ENCODE data around the gene PHGDH.

Gene PHGDH

DNA sequence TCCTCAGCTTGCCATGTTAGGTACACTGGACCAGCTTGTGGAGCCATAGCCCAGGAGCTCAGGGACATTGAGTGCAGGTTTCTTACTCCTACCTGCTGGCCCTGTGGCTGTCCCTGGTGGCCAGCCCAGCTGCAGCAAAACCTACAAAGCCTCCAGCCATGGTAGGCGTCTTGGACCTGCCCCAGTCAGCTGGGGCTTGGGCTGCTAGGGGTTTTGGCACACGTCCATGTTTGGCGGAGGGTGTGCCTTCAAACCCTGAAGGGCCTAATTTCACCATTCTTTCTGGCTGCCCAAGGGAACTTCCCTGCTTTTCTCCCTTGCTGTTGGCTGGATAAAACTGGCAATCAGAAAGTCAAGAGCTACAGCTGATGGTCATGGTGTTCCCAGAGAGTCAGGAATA is 31.6 kb downstream of the PHGDH start:
- Histone ChIP-seq H3K4me1 (ENCODE audit: insufficient read depth, poor library complexity, severe bottlenecking) (peaks cover 8% of the 10 kb centered on the region), H3K36me3 (ENCODE audit: low read depth) (peaks cover 49% of the 10 kb centered on the region), H3K27ac (ENCODE audit: poor library complexity, severe bottlenecking) (no peak overlapping the region), H3K27me3 (ENCODE audit: insufficient read depth, poor library complexity, severe bottlenecking) (no peaks in the 10 kb centered on the region), H3K4me3 (ENCODE audit: severe bottlenecking) (no peak overlapping the region), H3K9me3 (ENCODE audit: severe bottlenecking) (no peaks in the 10 kb centered on the region)
- no peak for ATAC-seq (ENCODE audit: low read depth)
- no peak for DNase-seq (ENCODE audit: low spot score)
- TF ChIP-seq, protein P1, sequence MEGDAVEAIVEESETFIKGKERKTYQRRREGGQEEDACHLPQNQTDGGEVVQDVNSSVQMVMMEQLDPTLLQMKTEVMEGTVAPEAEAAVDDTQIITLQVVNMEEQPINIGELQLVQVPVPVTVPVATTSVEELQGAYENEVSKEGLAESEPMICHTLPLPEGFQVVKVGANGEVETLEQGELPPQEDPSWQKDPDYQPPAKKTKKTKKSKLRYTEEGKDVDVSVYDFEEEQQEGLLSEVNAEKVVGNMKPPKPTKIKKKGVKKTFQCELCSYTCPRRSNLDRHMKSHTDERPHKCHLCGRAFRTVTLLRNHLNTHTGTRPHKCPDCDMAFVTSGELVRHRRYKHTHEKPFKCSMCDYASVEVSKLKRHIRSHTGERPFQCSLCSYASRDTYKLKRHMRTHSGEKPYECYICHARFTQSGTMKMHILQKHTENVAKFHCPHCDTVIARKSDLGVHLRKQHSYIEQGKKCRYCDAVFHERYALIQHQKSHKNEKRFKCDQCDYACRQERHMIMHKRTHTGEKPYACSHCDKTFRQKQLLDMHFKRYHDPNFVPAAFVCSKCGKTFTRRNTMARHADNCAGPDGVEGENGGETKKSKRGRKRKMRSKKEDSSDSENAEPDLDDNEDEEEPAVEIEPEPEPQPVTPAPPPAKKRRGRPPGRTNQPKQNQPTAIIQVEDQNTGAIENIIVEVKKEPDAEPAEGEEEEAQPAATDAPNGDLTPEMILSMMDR (IDR thresholded peaks at IDR 0.05; ENCODE audit: poor library complexity, severe bottlenecking): no peak

DNA sequence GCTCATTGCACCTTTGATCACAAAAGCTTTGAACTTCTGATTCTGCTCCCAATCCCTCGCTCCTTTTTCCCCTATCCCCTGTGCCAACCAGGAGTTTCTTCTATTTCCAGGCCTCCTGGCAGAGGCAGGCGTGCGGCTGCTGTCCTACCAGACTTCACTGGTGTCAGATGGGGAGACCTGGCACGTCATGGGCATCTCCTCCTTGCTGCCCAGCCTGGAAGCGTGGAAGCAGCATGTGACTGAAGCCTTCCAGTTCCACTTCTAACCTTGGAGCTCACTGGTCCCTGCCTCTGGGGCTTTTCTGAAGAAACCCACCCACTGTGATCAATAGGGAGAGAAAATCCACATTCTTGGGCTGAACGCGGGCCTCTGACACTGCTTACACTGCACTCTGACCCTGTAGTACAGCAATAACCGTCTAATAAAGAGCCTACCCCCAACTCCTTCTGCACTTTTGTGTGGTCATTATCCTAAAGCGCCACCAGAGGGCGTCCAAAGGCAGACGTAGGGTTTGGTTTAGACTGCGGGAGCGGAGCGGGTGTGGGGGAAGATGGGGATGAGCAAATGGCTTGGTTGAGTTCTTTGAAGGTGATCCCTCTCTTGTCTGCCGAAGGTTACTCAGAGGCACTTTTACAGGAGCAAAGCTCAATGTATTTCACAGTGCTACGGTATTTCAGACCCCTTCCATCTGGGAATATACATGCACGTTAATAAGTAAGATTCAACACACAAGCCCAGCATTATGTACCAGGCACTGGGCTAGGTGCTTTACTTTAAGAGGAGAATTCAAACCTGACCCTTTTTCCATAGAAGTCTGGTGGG is 32.3 kb downstream of the PHGDH start:
- Histone ChIP-seq H3K36me3 (ENCODE audit: low read depth) (peaks cover 46% of the 10 kb centered on the region), H3K4me3 (ENCODE audit: severe bottlenecking) (no peak overlapping the region), H3K4me1 (ENCODE audit: insufficient read depth, poor library complexity, severe bottlenecking) (peaks cover 8% of the 10 kb centered on the region), H3K27me3 (ENCODE audit: insufficient read depth, poor library complexity, severe bottlenecking) (no peaks in the 10 kb centered on the region), H3K27ac (ENCODE audit: poor library complexity, severe bottlenecking) (no peak overlapping the region), H3K9me3 (ENCODE audit: severe bottlenecking) (no peaks in the 10 kb centered on the region)
- TF ChIP-seq, protein P1 (IDR thresholded peaks at IDR 0.05; ENCODE audit: poor library complexity, severe bottlenecking): peak; percentile 90
- ATAC-seq (ENCODE audit: low read depth) (peak; percentile 73), DNase-seq (ENCODE audit: low spot score) (no peak)

DNA sequence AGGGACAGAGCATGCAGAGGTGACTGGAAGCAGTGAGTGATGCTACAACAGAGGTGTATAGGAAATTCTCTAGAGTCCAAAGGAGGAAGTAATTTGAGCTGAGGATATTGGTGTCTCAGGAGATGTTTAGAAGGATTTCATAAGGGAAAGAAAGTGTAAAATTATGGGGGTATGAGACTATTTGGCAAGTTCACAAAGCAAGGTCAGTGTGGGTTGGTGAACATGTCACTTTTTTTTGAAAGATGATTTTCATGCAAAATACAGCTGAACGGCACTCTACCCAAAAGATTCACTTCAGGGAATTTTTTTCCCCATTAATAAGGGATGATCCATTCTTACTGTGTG is 32.8 kb downstream of the PHGDH start:
- Histone ChIP-seq H3K9me3 (ENCODE audit: severe bottlenecking) (no peaks in the 10 kb centered on the region), H3K4me1 (ENCODE audit: insufficient read depth, poor library complexity, severe bottlenecking) (peaks cover 8% of the 10 kb centered on the region), H3K36me3 (ENCODE audit: low read depth) (peaks cover 41% of the 10 kb centered on the region), H3K27ac (ENCODE audit: poor library complexity, severe bottlenecking) (no peak overlapping the region), H3K4me3 (ENCODE audit: severe bottlenecking) (no peak overlapping the region), H3K27me3 (ENCODE audit: insufficient read depth, poor library complexity, severe bottlenecking) (no peaks in the 10 kb centered on the region)
- no peak for DNase-seq (ENCODE audit: low spot score)
- no peak for ATAC-seq (ENCODE audit: low read depth)
- TF ChIP-seq, protein P1 (IDR thresholded peaks at IDR 0.05; ENCODE audit: poor library complexity, severe bottlenecking): no peak

DNA sequence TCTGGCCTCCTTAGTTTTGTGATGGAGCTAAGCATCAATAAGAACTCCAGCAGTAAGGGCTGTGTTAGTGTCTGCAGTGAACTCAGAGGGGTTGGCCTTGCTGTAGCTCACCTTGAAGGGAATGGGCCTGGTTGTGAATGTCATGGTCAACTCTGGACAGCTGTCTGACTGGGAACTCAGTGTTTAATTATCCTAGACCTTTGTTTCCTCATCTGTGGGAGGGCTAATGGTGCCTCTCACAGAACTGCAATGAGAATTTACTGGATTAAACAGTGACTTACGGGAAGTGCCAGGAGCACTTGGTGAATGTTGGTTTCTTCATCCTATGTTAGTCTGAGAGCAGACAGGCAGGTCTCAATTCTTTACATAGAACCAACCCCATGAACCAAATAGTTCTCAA is 33.3 kb downstream of the PHGDH start:
- no peaks in the 10 kb centered on the region for H3K27me3 ChIP-seq (ENCODE audit: insufficient read depth, poor library complexity, severe bottlenecking)
- peaks cover 37% of the 10 kb centered on the region for H3K36me3 ChIP-seq (ENCODE audit: low read depth)
- TF ChIP-seq, protein P1 (IDR thresholded peaks at IDR 0.05; ENCODE audit: poor library complexity, severe bottlenecking): no peak
- no peak for DNase-seq (ENCODE audit: low spot score)
- no peaks in the 10 kb centered on the region for H3K9me3 ChIP-seq (ENCODE audit: severe bottlenecking)
- peaks cover 8% of the 10 kb centered on the region for H3K4me1 ChIP-seq (ENCODE audit: insufficient read depth, poor library complexity, severe bottlenecking)
- no peak overlapping the region for H3K4me3 ChIP-seq (ENCODE audit: severe bottlenecking)
- ATAC-seq (ENCODE audit: low read depth): no peak
- H3K27ac ChIP-seq (ENCODE audit: poor library complexity, severe bottlenecking): no peak overlapping the region

DNA sequence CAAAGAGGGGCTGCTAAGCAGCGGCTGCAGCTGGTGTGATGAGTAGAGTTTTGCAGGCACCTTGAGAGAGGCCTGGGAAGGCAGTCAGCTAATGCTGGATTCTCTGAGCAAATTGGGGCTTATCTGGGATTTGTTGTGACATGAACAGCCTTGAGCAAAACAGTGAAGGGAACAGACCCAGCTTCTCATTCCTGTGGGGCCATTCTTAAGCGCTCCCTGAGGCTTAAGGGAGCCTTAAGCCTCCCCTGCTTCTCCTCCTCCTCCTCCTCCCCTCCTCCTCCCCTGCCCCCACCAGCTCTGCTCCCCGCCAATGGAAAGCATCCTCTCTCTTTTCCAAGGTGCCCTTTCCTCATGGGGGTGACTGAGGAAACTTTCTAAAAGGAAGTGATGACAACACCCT is 35.7 kb downstream of the PHGDH start:
- no peak overlapping the region for H3K27ac ChIP-seq (ENCODE audit: poor library complexity, severe bottlenecking)
- ATAC-seq (ENCODE audit: low read depth): peak; percentile 26; the same call in 2 of the 3 replicates
- TF ChIP-seq, protein P1 (IDR thresholded peaks at IDR 0.05; ENCODE audit: poor library complexity, severe bottlenecking): no peak
- no peak for DNase-seq (ENCODE audit: low spot score)
- peaks cover 23% of the 10 kb centered on the region for H3K36me3 ChIP-seq (ENCODE audit: low read depth)
- no peak overlapping the region for H3K4me3 ChIP-seq (ENCODE audit: severe bottlenecking)
- no peaks in the 10 kb centered on the region for H3K9me3 ChIP-seq (ENCODE audit: severe bottlenecking)
- H3K4me1 ChIP-seq (ENCODE audit: insufficient read depth, poor library complexity, severe bottlenecking): peaks cover 8% of the 10 kb centered on the region
- H3K27me3 ChIP-seq (ENCODE audit: insufficient read depth, poor library complexity, severe bottlenecking): no peaks in the 10 kb centered on the region

Measured in RWPE2 (cell line).